Measurements from ENCODE around the gene CTSW. TPM values are rescaled to one million over a fixed set of nuclear protein-coding genes. Genes with fewer than 3 reads are reported as not detected.
A peak's percentile ranks its signal among the peaks of the same experiment; 100 is the strongest.

CTSW gene
- polyA plus RNA-seq, 3 donors = 0.71 to 1.3 (median 0.78) TPM

DNA sequence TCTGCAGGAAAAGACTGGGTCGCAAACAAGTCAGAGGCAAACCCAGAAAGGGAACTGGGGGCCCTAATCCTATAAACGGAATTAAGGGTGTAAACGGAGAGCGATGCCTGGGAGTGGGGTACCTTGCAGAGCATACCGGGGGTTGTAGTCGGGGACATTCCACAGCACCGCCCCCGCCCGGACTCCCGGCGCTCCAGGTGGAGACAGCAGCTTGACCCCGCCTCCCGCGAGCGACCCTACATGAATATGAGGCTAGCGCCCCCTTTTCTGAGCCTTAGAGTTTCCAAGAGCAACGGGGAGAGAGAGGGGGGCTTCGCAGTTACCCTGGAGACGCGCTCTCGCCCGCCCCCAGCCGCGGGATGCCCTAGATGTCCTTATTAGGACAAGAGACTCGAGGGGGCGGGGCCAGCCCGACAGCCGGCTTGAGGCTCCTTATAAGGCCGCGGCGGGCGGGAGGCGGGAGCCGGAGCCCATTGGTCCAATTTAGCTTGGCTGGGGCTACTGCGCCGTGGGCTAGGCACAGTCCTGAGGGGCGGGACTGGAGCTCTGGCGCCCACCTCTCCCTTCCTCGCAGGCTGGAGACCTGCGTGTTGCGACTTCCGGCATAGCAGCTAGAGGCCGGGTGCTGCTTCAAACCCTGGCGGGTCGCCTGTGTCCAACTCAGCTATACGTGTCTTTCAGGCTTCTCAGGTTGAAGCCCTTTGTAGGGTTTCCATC is 20.4 kb upstream of the CTSW start:
- Histone ChIP-seq H3K9ac (ENCODE audit: insufficient read depth, low read length, poor library complexity, severe bottlenecking) (peak overlapping the region; percentile 86), H3K4me3 (replicated peaks in 1 of 3; ENCODE audit: low read depth in 2 of 3, low read length in 3 of 3) (peak overlapping the region; percentile 59 to 98 (median 92)), H3K4me2 (replicated peaks; ENCODE audit: extremely low read depth, low read length, poor library complexity, severe bottlenecking) (peak overlapping the region; percentile 96), H3K36me3 (replicated peaks in 1 of 2; ENCODE audit: control insufficient read depth in 1 of 2, insufficient read depth in 2 of 2, low read length in 2 of 2) (peaks cover 42 to 51% of the 10 kb centered on the region in 2 donors), H2AFZ (ENCODE audit: insufficient read depth, low read depth, low read length, poor library complexity, severe bottlenecking) (peak overlapping the region; percentile 87), H3K27ac (ENCODE audit: low read depth in 1 of 2, low read length in 2 of 2) (peak overlapping the region; percentile 86 to 95), H3K4me1 (ENCODE audit: control insufficient read depth in 1 of 2, insufficient read depth in 2 of 2, low read length in 2 of 2) (peaks cover 41 to 56% of the 10 kb centered on the region in 2 donors), H4K20me1 (ENCODE audit: insufficient read depth, low read length) (peaks cover 62% of the 10 kb centered on the region), H3K9me3 (replicated peaks in 1 of 2; ENCODE audit: control insufficient read depth in 1 of 2, insufficient read depth in 1 of 2, low read length in 2 of 2) (no peaks in the 10 kb centered on the region), H3K79me2 (ENCODE audit: insufficient read depth, low read length) (peaks cover 68% of the 10 kb centered on the region), H3K27me3 (ENCODE audit: control insufficient read depth in 2 of 2, insufficient read depth in 2 of 2, low read length in 2 of 2) (no peaks in the 10 kb centered on the region)
- Mint-ChIP-seq H3K36me3 (peaks cover 40 to 54% of the 10 kb centered on the region in 2 donors), H3K4me1 (peaks cover 49% of the 10 kb centered on the region), H3K4me3 (peak overlapping the region; percentile 91 to 96), H3K27me3 (ENCODE audit: low read depth in 3 of 3) (peaks cover 0 to 2% (median 1%) of the 10 kb centered on the region in 3 donors), H3K9me3 (peaks cover 0 to 5% (median 0%) of the 10 kb centered on the region in 7 donors), H3K27ac (peak overlapping the region; percentile 91 to 99 (median 97))
- intact Hi-C loops (cut with micrococcal nuclease) = loop anchor here in 1 of 2 donors (2.0 kb wide), 1 partner anchor 14 kb away; the partner anchor contains the start of gene EFEMP2
- WGBS (ENCODE audit: insufficient coverage) = under 1% methylated on average over 45 of the region's 46 CpGs
- TF ChIP-seq, protein P1, sequence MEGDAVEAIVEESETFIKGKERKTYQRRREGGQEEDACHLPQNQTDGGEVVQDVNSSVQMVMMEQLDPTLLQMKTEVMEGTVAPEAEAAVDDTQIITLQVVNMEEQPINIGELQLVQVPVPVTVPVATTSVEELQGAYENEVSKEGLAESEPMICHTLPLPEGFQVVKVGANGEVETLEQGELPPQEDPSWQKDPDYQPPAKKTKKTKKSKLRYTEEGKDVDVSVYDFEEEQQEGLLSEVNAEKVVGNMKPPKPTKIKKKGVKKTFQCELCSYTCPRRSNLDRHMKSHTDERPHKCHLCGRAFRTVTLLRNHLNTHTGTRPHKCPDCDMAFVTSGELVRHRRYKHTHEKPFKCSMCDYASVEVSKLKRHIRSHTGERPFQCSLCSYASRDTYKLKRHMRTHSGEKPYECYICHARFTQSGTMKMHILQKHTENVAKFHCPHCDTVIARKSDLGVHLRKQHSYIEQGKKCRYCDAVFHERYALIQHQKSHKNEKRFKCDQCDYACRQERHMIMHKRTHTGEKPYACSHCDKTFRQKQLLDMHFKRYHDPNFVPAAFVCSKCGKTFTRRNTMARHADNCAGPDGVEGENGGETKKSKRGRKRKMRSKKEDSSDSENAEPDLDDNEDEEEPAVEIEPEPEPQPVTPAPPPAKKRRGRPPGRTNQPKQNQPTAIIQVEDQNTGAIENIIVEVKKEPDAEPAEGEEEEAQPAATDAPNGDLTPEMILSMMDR (IDR thresholded peaks at IDR 0.05) = no peak
- peak; percentile 84 to 95 (median 88) for DNase-seq

GRCh38 chr11:65859812-65860277 is 19.8 kb upstream of the CTSW start:
- peaks cover 56% of the 10 kb centered on the region for H4K20me1 ChIP-seq (ENCODE audit: insufficient read depth, low read length)
- peaks cover 41 to 56% of the 10 kb centered on the region in 2 donors for H3K4me1 ChIP-seq (ENCODE audit: control insufficient read depth in 1 of 2, insufficient read depth in 2 of 2, low read length in 2 of 2)
- intact Hi-C loops (cut with micrococcal nuclease) = loop anchor here in 1 of 2 donors (2.0 kb wide), 1 partner anchor 13 kb away; the partner anchor contains the start of gene EFEMP2
- H3K27me3 ChIP-seq (ENCODE audit: control insufficient read depth in 2 of 2, insufficient read depth in 2 of 2, low read length in 2 of 2) = no peaks in the 10 kb centered on the region
- peak overlapping the region; percentile 87 for H2AFZ ChIP-seq (ENCODE audit: insufficient read depth, low read depth, low read length, poor library complexity, severe bottlenecking)
- peaks cover 62% of the 10 kb centered on the region for H3K79me2 ChIP-seq (ENCODE audit: insufficient read depth, low read length)
- H3K36me3 ChIP-seq (replicated peaks in 1 of 2; ENCODE audit: control insufficient read depth in 1 of 2, insufficient read depth in 2 of 2, low read length in 2 of 2) = peaks cover 42 to 51% of the 10 kb centered on the region in 2 donors
- H3K36me3 Mint-ChIP-seq = peaks cover 37 to 54% of the 10 kb centered on the region in 2 donors
- H3K4me3 Mint-ChIP-seq = peak overlapping the region; percentile 91 to 96
- H3K9ac ChIP-seq (ENCODE audit: insufficient read depth, low read length, poor library complexity, severe bottlenecking) = peak overlapping the region; percentile 86
- peaks cover 0 to 2% (median 1%) of the 10 kb centered on the region in 3 donors for H3K27me3 Mint-ChIP-seq (ENCODE audit: low read depth in 3 of 3)
- DNase-seq = no peak
- peak overlapping the region; percentile 86 to 95 for H3K27ac ChIP-seq (ENCODE audit: low read depth in 1 of 2, low read length in 2 of 2)
- TF ChIP-seq, protein P1 (IDR thresholded peaks at IDR 0.05) = no peak
- peak overlapping the region; percentile 96 for H3K4me2 ChIP-seq (replicated peaks; ENCODE audit: extremely low read depth, low read length, poor library complexity, severe bottlenecking)
- H3K9me3 ChIP-seq (replicated peaks in 1 of 2; ENCODE audit: control insufficient read depth in 1 of 2, insufficient read depth in 1 of 2, low read length in 2 of 2) = no peaks in the 10 kb centered on the region
- WGBS (ENCODE audit: insufficient coverage) = under 1% methylated on average over 15 of the region's 16 CpGs
- H3K27ac Mint-ChIP-seq = peak overlapping the region; percentile 91 to 99 (median 97)
- H3K9me3 Mint-ChIP-seq = peaks cover 0 to 5% (median 0%) of the 10 kb centered on the region in 7 donors
- H3K4me3 ChIP-seq (replicated peaks in 1 of 3; ENCODE audit: low read depth in 2 of 3, low read length in 3 of 3) = peak overlapping the region; percentile 59 to 98 (median 92)
- peaks cover 43% of the 10 kb centered on the region for H3K4me1 Mint-ChIP-seq
